Measurements from ENCODE around the gene MATK. TPM values are rescaled to one million over a fixed set of nuclear protein-coding genes. Genes with fewer than 3 reads are reported as not detected.

MATK gene
- total and polyA plus RNA-seq, 10 of the 15 experiments (the other 5 are each of a cell fraction or from before 2014, with no cell fraction given) = 0.24 to 2.2 (median 1.1) TPM; not detected in 2

DNA sequence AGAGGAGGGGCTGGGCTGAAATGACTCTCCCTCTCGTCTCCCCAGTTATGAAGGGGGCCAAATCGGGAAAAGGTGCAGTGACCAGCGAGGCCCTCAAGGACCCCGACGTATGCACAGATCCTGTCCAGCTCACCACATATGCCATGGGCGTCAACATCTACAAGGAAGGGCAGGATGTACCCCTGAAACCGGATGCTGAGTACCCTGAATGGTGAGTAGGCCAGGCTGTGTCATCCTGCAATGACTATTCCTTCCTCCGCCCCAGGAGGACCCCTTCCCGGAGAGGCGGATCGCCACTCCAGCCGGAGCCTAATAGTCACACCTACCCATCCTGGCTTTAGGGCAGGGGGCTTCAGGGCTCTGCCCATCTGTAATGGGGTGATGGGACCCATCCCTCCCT, 21.1 kb downstream of the MATK start:
- Histone ChIP-seq H2AFZ (ENCODE audit: control insufficient read depth, low read depth, low read length) (no peak overlapping the region), H3K4me2 (ENCODE audit: control insufficient read depth, insufficient read depth) (no peak overlapping the region), H3K4me1 (ENCODE audit: control insufficient read depth, insufficient read depth, low read length) (peaks cover 4% of the 10 kb centered on the region; the same call in 1 of the 2 replicates), H3K27ac (ENCODE audit: control insufficient read depth, insufficient read depth) (no peak overlapping the region), H3K4me3 (no peak overlapping the region), H3K27me3 (replicated peaks in 1 of 2; ENCODE audit: control insufficient read depth in 2 of 2, insufficient read depth in 2 of 2, low read length in 1 of 2) (no peaks in the 10 kb centered on the region), H3K36me3 (ENCODE audit: control insufficient read depth in 2 of 2, insufficient read depth in 2 of 2, low read length in 1 of 2) (peaks cover 0 to 18% of the 10 kb centered on the region in 2 experiments; a peak in 2 of 4 replicates), H3K79me2 (ENCODE audit: control insufficient read depth, insufficient read depth, low read length) (peaks cover 17% of the 10 kb centered on the region), H3K9me3 (replicated peaks; ENCODE audit: control insufficient read depth, insufficient read depth, low read length) (no peaks in the 10 kb centered on the region), H3K9ac (ENCODE audit: control insufficient read depth, insufficient read depth, low read length) (no peak overlapping the region), H4K20me1 (ENCODE audit: control insufficient read depth, insufficient read depth) (no peaks in the 10 kb centered on the region)
- in situ Hi-C loops (cut with MboI) = no loop called here
- ChIA-PET POLR2A (no interaction called here), CTCF (no interaction called here), SMC1A (ENCODE audit: uncharacterized antibody, unreplicated experiment) (no interaction called here), RAD21 (ENCODE audit: unreplicated experiment) (no interaction called here)
- DNase-seq (ENCODE audit: low read depth, low spot score) = no peak
- BruUV-seq (replicated peaks) = no TSS peak
- intact Hi-C loops (cut with micrococcal nuclease; ENCODE audit: unreplicated experiment) = no loop called here
- TF ChIP-seq NBN (IDR thresholded peaks at IDR 0.05) (no peak), CHD2 (IDR thresholded peaks at IDR 0.05; ENCODE audit: borderline replicate concordance, low read depth, low read length) (no peak), IRF4 (IDR thresholded peaks at IDR 0.05; ENCODE audit: low read depth, low read length) (no peak), TCF7 (IDR thresholded peaks at IDR 0.05; ENCODE audit: borderline replicate concordance) (no peak), CEBPB (IDR thresholded peaks at IDR 0.05; ENCODE audit: borderline replicate concordance in 1 of 2, low read depth in 2 of 2, low read length in 2 of 2) (no peak), SP1 (IDR thresholded peaks at IDR 0.05; ENCODE audit: low read depth, low read length) (no peak), HDAC6 (IDR thresholded peaks at IDR 0.05; ENCODE audit: unreplicated experiment) (no peak)
- WGBS (ENCODE audit: insufficient coverage, insufficient replicate concordance, low lambda C conversion rate, missing lambda C conversion rate) = 89% methylated on average over 12 of the region's 12 CpGs
- no peak for ATAC-seq
- FAIRE-seq = no peak

Data from GM12878 (cell line).